H1 (cell line): ENCODE results near the gene R3HCC1L. TPM values are rescaled to one million over a fixed set of nuclear protein-coding genes. Genes with fewer than 3 reads are reported as not detected.

Experiments
- CTCF ChIA-PET: fragments of 300-600 bp; sonication (Branson Sonifier 250); formaldehyde crosslinking; loops from one replicate; lab custom pipeline; 2021; ENCODE audit not compliant: partially characterized antibody; lab: Charles Lee
- POLR2A ChIA-PET: fragments of 300-600 bp; sonication (Branson Sonifier 250); formaldehyde crosslinking; loops from one replicate; lab custom pipeline; 2021; ENCODE audit warnings: inconsistent platforms; ENCODE audit not compliant: partially characterized antibody; lab: Charles Lee
- DNase-seq, 2 experiments: peaks; one replicate each; pipeline versions ENCODE4 v3.0.0 to v3.0.0-alpha.2; 2010 to 2022; ENCODE audit warnings: low spot score in 2 of 2, low read depth in 1 of 2, mixed read lengths in 1 of 2
- FAIRE-seq: peaks from 2 replicates; lab custom pipeline; 2011; peaks lifted over from hg19 to GRCh38; lab: Jason Lieb, UNC
- H2AFZ ChIP-seq: 2 replicates; pipeline ENCODE4 v1.8.1; 2012; ENCODE audit warnings: low read length, inconsistent platforms
- H2AK5ac ChIP-seq: 2 replicates; pipeline ENCODE4 v1.6.1; 2013; ENCODE audit warnings: low read depth, low read length
- H2BK120ac ChIP-seq: replicated peaks from 2 replicates; pipeline ENCODE3; 2013; ENCODE audit warnings: low read depth, low read length, inconsistent platforms
- H2BK12ac ChIP-seq: 2 replicates; pipeline ENCODE4 v1.6.1; 2013; ENCODE audit warnings: low read depth, low read length
- H2BK15ac ChIP-seq: 2 replicates; pipeline ENCODE4 v1.6.1; 2013; ENCODE audit warnings: low read length
- H2BK20ac ChIP-seq: 2 replicates; pipeline ENCODE4 v1.6.1; 2013; ENCODE audit warnings: low read length
- H2BK5ac ChIP-seq: 2 replicates; pipeline ENCODE4 v1.6.1; 2013; ENCODE audit warnings: low read depth, low read length
- H3K14ac ChIP-seq: 2 replicates; pipeline ENCODE4 v1.6.1; 2013; ENCODE audit warnings: inconsistent platforms; ENCODE audit not compliant: insufficient read length
- H3K18ac ChIP-seq: 2 replicates; pipeline ENCODE4 v1.6.1; 2013; ENCODE audit warnings: low read length; ENCODE audit errors: extremely low read depth
- H3K23ac ChIP-seq: 2 replicates; pipeline ENCODE4 v1.6.1; 2013; ENCODE audit warnings: inconsistent platforms; ENCODE audit not compliant: insufficient read length
- H3K23me2 ChIP-seq: 2 replicates; pipeline ENCODE4 v1.6.1; 2013; ENCODE audit warnings: low read depth, low read length
- H3K27ac ChIP-seq: 2 replicates; pipeline ENCODE4 v1.6.1; 2011; ENCODE audit warnings: low read depth, low read length, inconsistent platforms
- H3K27me3 ChIP-seq, 4 experiments: replicated peaks in 1 of 4; 1 replicate in 1 of 4; 2 replicates in 3 of 4; pipeline versions ENCODE4 v1.6.1 to v1.8.1; 2011 to 2013; ENCODE audit warnings: low read length in 3 of 4, mild to moderate bottlenecking in 3 of 4, inconsistent platforms in 2 of 4, mixed read lengths in 2 of 4, moderate library complexity in 1 of 4; ENCODE audit not compliant: control insufficient read depth in 3 of 4, insufficient read depth in 3 of 4; ENCODE audit errors: extremely low read depth in 1 of 4
- H3K36me3 ChIP-seq, 4 experiments: 2 replicates each; pipeline versions ENCODE4 v1.6.1 to v1.8.1; 2011 to 2013; ENCODE audit warnings: mild to moderate bottlenecking in 4 of 4, low read length in 3 of 4, moderate library complexity in 2 of 4, control low read depth in 1 of 4, inconsistent platforms in 1 of 4; ENCODE audit not compliant: insufficient read depth in 4 of 4, control insufficient read depth in 2 of 4
- H3K4ac ChIP-seq: replicated peaks from 2 replicates; pipeline ENCODE3; 2013; ENCODE audit warnings: low read length, low read depth, mixed read lengths, inconsistent platforms; ENCODE audit not compliant: insufficient read length
- H3K4me1 ChIP-seq, 4 experiments: replicated peaks in 1 of 4; 1 replicate in 1 of 4; 2 replicates in 3 of 4; pipeline versions ENCODE4 v1.6.1 to v1.8.1; 2011 to 2013; ENCODE audit warnings: low read length in 3 of 4, inconsistent platforms in 2 of 4, mixed read lengths in 1 of 4; ENCODE audit not compliant: insufficient read depth in 4 of 4, control insufficient read depth in 3 of 4
- H3K4me2 ChIP-seq, 2 experiments: 2 replicates each; pipeline versions ENCODE4 v1.6.1 to v1.8.1; 2011 to 2013; ENCODE audit warnings: low read depth in 2 of 2, low read length in 2 of 2, control low read depth in 1 of 2, inconsistent platforms in 1 of 2, mild to moderate bottlenecking in 1 of 2; ENCODE audit not compliant: insufficient read depth in 1 of 2
- H3K4me3 ChIP-seq, 4 experiments: fragments of 200-600, 300-600 bp in 1 of 4; sonication (generic), shearing (Covaris generic), sonication (Bioruptor Twin) in 1 of 4; 2 replicates each; pipeline versions ENCODE4 v1.5.1 to v1.8.1; 2011 to 2016; ENCODE audit warnings: low read length in 4 of 4, low read depth in 3 of 4, control low read depth in 2 of 4, inconsistent platforms in 2 of 4, mild to moderate bottlenecking in 2 of 4, mixed read lengths in 1 of 4, moderate library complexity in 1 of 4; ENCODE audit not compliant: insufficient read depth in 2 of 4; ENCODE audit errors: extremely low read depth in 1 of 4
- H3K56ac ChIP-seq: replicated peaks from 2 replicates; pipeline ENCODE3; 2013; ENCODE audit warnings: low read depth, mild to moderate bottlenecking, mixed read lengths, low read length, inconsistent platforms; ENCODE audit not compliant: insufficient read length
- H3K79me1 ChIP-seq: 2 replicates; pipeline ENCODE4 v1.6.1; 2013; ENCODE audit warnings: low read depth, low read length, control low read depth
- H3K79me2 ChIP-seq, 2 experiments: 2 replicates each; pipeline versions ENCODE4 v1.6.1 to v1.8.1; 2012 to 2013; ENCODE audit warnings: low read length in 2 of 2, mild to moderate bottlenecking in 2 of 2, inconsistent platforms in 1 of 2; ENCODE audit not compliant: insufficient read depth in 2 of 2, control insufficient read depth in 1 of 2
- H3K9ac ChIP-seq, 4 experiments: replicated peaks in 1 of 4; 1 replicate in 1 of 4; 2 replicates in 3 of 4; pipeline versions ENCODE4 v1.6.1 to v1.8.1; 2011 to 2013; ENCODE audit warnings: low read depth in 3 of 4, low read length in 3 of 4, control low read depth in 2 of 4, mild to moderate bottlenecking in 2 of 4, moderate library complexity in 2 of 4, inconsistent platforms in 1 of 4; ENCODE audit errors: extremely low read depth in 1 of 4
- H3K9me3 ChIP-seq, 2 experiments: 2 replicates each; pipeline versions ENCODE4 v1.6.1 to v1.8.1; 2012 to 2013; ENCODE audit warnings: mild to moderate bottlenecking in 2 of 2, moderate library complexity in 2 of 2, control low read depth in 1 of 2, inconsistent platforms in 1 of 2, low read depth in 1 of 2, low read length in 1 of 2, mixed read lengths in 1 of 2; ENCODE audit not compliant: insufficient read depth in 2 of 2
- H4K20me1 ChIP-seq, 2 experiments: replicated peaks in 1 of 2; 2 replicates each; pipeline versions ENCODE3 to v1.8.1; 2011 to 2013; ENCODE audit warnings: inconsistent platforms in 2 of 2, low read length in 2 of 2, mild to moderate bottlenecking in 1 of 2; ENCODE audit not compliant: insufficient read depth in 2 of 2, control insufficient read depth in 1 of 2
- H4K5ac ChIP-seq: 2 replicates; pipeline ENCODE4 v1.6.1; 2013; ENCODE audit warnings: low read length, low read depth, mixed read lengths, inconsistent platforms; ENCODE audit not compliant: insufficient read length
- H4K8ac ChIP-seq: 2 replicates; pipeline ENCODE4 v1.8.0; 2013; ENCODE audit warnings: mild to moderate bottlenecking, moderate library complexity, low read length, inconsistent platforms; ENCODE audit not compliant: insufficient read depth; ENCODE audit errors: extremely low read depth
- H4K91ac ChIP-seq: replicated peaks from 2 replicates; pipeline ENCODE3; 2013; ENCODE audit warnings: low read length, mixed read lengths, inconsistent platforms; ENCODE audit not compliant: insufficient read length
- BACH1 ChIP-seq: IDR thresholded peaks from 2 replicates; pipeline ENCODE4 v1.6.1; 2012; ENCODE audit warnings: low read length, improper control_type of control experiment
- CHD2 ChIP-seq: IDR thresholded peaks from 2 replicates; pipeline ENCODE4 v1.6.1; 2012; ENCODE audit warnings: low read length, improper control_type of control experiment
- EZH2 ChIP-seq: fragments of 200-600 bp; sonication (generic); IDR thresholded peaks from 2 replicates; pipeline ENCODE4 v1.7.1; 2012; ENCODE audit warnings: low read depth, mild to moderate bottlenecking, moderate library complexity, low read length, inconsistent platforms; ENCODE audit not compliant: severe bottlenecking
- FOSL1 ChIP-seq: IDR thresholded peaks from 2 replicates; pipeline ENCODE4 v1.6.1; 2011; ENCODE audit warnings: mild to moderate bottlenecking, low read depth, low read length, moderate library complexity; ENCODE audit not compliant: insufficient read depth
- RXRA ChIP-seq: IDR thresholded peaks from 2 replicates; pipeline ENCODE4 v1.6.1; 2011; ENCODE audit warnings: low read depth, mild to moderate bottlenecking, low read length, moderate library complexity; ENCODE audit not compliant: insufficient read depth
- SP4 ChIP-seq: IDR thresholded peaks from 2 replicates; pipeline ENCODE4 v1.6.1; 2012; ENCODE audit warnings: low read length, inconsistent platforms
- WGBS, 2 experiments: shearing (Covaris generic) in 1 of 2; methylation state at CpG; one replicate each; pipeline versions ENCODE4 v1.1.6 to v1.1.7; 2013 to 2015; ENCODE audit warnings: low lambda C conversion rate in 2 of 2, mixed read lengths in 2 of 2, inconsistent platforms in 1 of 2, low coverage in 1 of 2, missing lambda C conversion rate in 1 of 2; ENCODE audit not compliant: insufficient replicate concordance in 2 of 2, insufficient coverage in 1 of 2, insufficient read length in 1 of 2; ENCODE audit errors: extremely low coverage in 1 of 2, missing lambda C conversion rate in 1 of 2; 5-methylcytosine and 5-hydroxymethylcytosine counted together
- polyA plus RNA-seq, 7 experiments: library from polyadenylated mRNA; depleted of rRNA in 3 of 7; stranded (reverse) in 5 of 7; unstranded in 2 of 7; fragments of >200 nt in 5 of 7; fragments of 200-250 nt in 2 of 7; gene quantifications; 1 replicate in 5 of 7; 2 replicates in 1 of 7; 4 replicates in 1 of 7; pipeline versions ENCODE4 v1.2.1 to v1.2.3, GENCODE V29; 2011 to 2013; ENCODE audit warnings: missing spikeins in 2 of 7, mixed read lengths in 2 of 7
- total RNA-seq: library from RNA; stranded (reverse); fragmentation: NEBNext Ultra II Directional; extraction: Animal tissue kit (Norgen Biotek cat#: 25700); gene quantifications from 2 replicates; pipeline ENCODE4 v1.2.1, GENCODE V29; 2021

The R3HCC1L gene
- total and polyA plus RNA-seq, 2 of the 8 experiments (the other 6 are each of a cell fraction or from before 2014, with no cell fraction given): 6.9 to 13.9 TPM

DNA sequence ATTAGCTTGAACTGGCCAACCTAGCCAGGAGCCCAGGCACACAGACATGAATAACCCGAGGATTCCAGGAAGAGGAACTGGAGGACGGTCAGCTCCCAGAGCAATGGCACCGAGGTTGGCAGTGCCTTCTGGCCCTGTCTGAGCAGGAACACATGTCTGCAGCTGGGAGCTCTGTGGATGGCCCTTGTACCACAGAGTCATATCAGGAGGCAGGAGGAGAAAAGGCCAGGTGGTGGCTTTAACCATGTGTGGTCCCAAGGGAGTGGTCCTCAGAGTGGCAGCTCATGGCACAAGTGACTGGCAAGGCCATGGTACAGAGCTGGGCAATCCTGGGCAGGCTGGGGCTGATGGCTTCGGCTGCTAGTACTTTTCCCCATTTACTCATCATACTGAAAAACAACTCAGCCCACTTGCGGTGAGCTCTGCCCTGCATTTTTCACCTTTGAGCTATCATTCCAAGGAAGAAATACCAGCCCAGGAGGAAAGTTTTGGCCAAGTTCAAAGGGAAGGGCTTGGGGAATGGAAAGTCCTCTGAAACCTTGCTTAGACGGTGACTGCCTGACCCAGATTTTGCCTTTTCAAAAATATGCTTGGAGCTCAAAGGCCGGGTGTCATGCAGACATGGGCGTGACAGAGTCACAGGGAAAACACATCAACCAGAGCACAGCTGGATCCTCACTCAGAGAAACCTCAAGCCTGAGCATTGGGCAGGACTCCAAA is 159.3 kb downstream of the R3HCC1L start:
- no peak overlapping the region for H3K23ac ChIP-seq
- H2BK20ac ChIP-seq: no peak overlapping the region
- POLR2A ChIA-PET: interaction anchor here (0.6 kb wide), 1 partner anchor 16 kb away, joined by 3 read pairs; no protein-coding TSS in a partner anchor
- TF ChIP-seq CHD2 (no peak), BACH1 (no peak), SP4 (no peak), RXRA (no peak), FOSL1 (no peak), EZH2 (no peak)
- TF ChIP-seq, all 59 proteins: peak for 0
- Histone ChIP-seq H4K20me1 (no peaks in the 10 kb centered on the region), H3K79me2 (no peaks in the 10 kb centered on the region), H3K4me2 (no peak overlapping the region), H3K4ac (no peak overlapping the region), H2BK12ac (no peak overlapping the region), H3K18ac (no peak overlapping the region), H3K79me1 (no peaks in the 10 kb centered on the region), H3K27me3 (no peaks in the 10 kb centered on the region), H3K9ac (no peak overlapping the region), H4K91ac (no peak overlapping the region), H4K8ac (no peak overlapping the region), H2BK15ac (no peak overlapping the region), H2BK5ac (no peak overlapping the region), H3K23me2 (no peaks in the 10 kb centered on the region), H2BK120ac (no peak overlapping the region), H3K9me3 (no peaks in the 10 kb centered on the region), H4K5ac (no peak overlapping the region), H3K4me1 (peaks cover 0 to 15% (median 7%) of the 10 kb centered on the region in 4 experiments; a peak in 6 of 7 replicates), H3K14ac (no peak overlapping the region), H3K56ac (no peak overlapping the region), H3K27ac (no peak overlapping the region), H2AFZ (no peak overlapping the region), H3K4me3 (no peak overlapping the region), H2AK5ac (no peak overlapping the region), H3K36me3 (no peaks in the 10 kb centered on the region)
- no peak for DNase-seq
- 82% methylated on average over 8 of the region's 8 CpGs; no CpG with 5 or more reads in 1 of the 2 experiments for whole genome bisulfite sequencing, 2 experiments
- no peak for FAIRE-seq
- CTCF ChIA-PET: interaction anchor here (0.5 to 5.9 kb wide), 8 partner anchors 9 to 697 kb away, joined by 3 to 57 read pairs (median 5); no protein-coding TSS in a partner anchor
